C4-2B (cell line): Measurements from ENCODE around the gene LENG9.

Source experiments
- H3K27ac ChIP-seq: fragments of 450-650 bp; 2 replicates; pipeline ENCODE4 v1.5.1; 2017
- CTCF ChIP-seq: fragments of 450-650 bp; conservative IDR thresholded peaks from 2 replicates; pipeline ENCODE4 v1.5.1; 2017; ENCODE audit warnings: mild to moderate bottlenecking
- ZFX ChIP-seq: fragments of 450-650 bp; IDR thresholded peaks from 2 replicates; pipeline ENCODE4 v1.6.1; 2017

LENG9 gene

GRCh38 chr19:54444737-54445136, 18.8 kb downstream of the LENG9 start:
- H3K27ac ChIP-seq: no peak overlapping the region
- TF ChIP-seq CTCF (no peak), ZFX (no peak)

- no peak overlapping the region for H3K27ac ChIP-seq
- no peak for TF ChIP-seq CTCF
- TF ChIP-seq ZFX: no peak
These were observed 22.9 kb downstream of the LENG9 start for GRCh38 chr19:54440641-54441040.

GRCh38 chr19:54439174-54439851, 24.3 kb downstream of the LENG9 start:
- H3K27ac ChIP-seq: no peak overlapping the region
- peak; percentile 69 for TF ChIP-seq CTCF
- no peak for TF ChIP-seq ZFX

- no peak for TF ChIP-seq ZFX
- TF ChIP-seq CTCF: no peak
These were observed 26.8 kb downstream of the LENG9 start for GRCh38 chr19:54436628-54437252.

GRCh38 chr19:54436031-54436523, 27.5 kb downstream of the LENG9 start:
- H3K27ac ChIP-seq: no peak overlapping the region
- no peak for TF ChIP-seq CTCF
- no peak for TF ChIP-seq ZFX

More at GRCh38 chr19:54436628-54437252, 26.8 kb downstream of the LENG9 start:
- no peak overlapping the region for H3K27ac ChIP-seq

- no peak overlapping the region for H3K27ac ChIP-seq
- TF ChIP-seq ZFX: no peak
- no peak for TF ChIP-seq CTCF
These were observed 28.0 kb downstream of the LENG9 start for GRCh38 chr19:54435551-54436016.

DNA sequence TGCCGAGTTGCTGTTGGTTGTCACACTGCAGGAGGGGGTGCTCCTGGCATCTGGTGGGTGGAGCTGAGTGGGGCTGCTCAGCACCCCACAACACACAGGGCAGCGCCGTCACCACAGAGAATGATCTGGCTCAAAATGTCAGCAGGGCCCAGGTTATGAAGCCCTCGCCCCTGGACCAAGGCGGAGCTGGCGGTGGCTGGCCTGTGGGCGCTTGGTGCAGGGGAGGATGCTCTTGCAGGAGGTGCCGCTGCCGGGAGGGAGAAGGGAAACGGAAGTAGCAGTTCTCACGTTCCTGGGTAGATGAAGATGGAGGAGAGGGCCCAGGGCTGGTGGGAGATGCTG, 28.7 kb downstream of the LENG9 start:
- no peak overlapping the region for H3K27ac ChIP-seq
- TF ChIP-seq ZFX: no peak
- TF ChIP-seq CTCF: no peak
